CD4-positive, CD25-positive, alpha-beta regulatory T cell (primary cell): Measurements from ENCODE around the gene DQX1. TPM values are rescaled to one million over a fixed set of nuclear protein-coding genes. Genes with fewer than 3 reads are reported as not detected.
A peak's percentile ranks its signal among the peaks of the same experiment; 100 is the strongest.
"Not testable (repeated sequence)": the region's sequence is repeated elsewhere in the genome, so short reads cannot be mapped to it uniquely, and the experiment has no call there.

ENCODE experiments used
- ATAC-seq, 2 donors: fragments of 150-1000 bp; cut with Tn5 transposase; one replicate each; pipeline ENCODE4 v1.10.0; 2021; ENCODE audit warnings: low read depth in 2 of 2, moderate number of reproducible peaks in 2 of 2, moderate library complexity in 1 of 2
- DNase-seq, 3 donors: peaks; one replicate each; pipeline versions ENCODE4 v3.0.0 to v3.0.0-alpha.2; 2012 to 2022; ENCODE audit warnings: mixed read lengths in 1 of 3
- H3K27ac ChIP-seq: one replicate; pipeline ENCODE4 v1.7.0; 2013; ENCODE audit warnings: mild to moderate bottlenecking, low read length; ENCODE audit not compliant: insufficient read depth, poor library complexity, severe bottlenecking
- H3K27me3 ChIP-seq: one replicate; pipeline ENCODE4 v1.7.0; 2013; ENCODE audit warnings: low read length; ENCODE audit not compliant: control insufficient read depth, insufficient read depth
- H3K36me3 ChIP-seq: one replicate; pipeline ENCODE4 v1.7.0; 2013; ENCODE audit warnings: mild to moderate bottlenecking, low read length, moderate library complexity; ENCODE audit not compliant: control insufficient read depth, insufficient read depth
- H3K4me1 ChIP-seq: 2 replicates; pipeline ENCODE4 v1.7.0; 2013; ENCODE audit warnings: mild to moderate bottlenecking, low read length; ENCODE audit not compliant: insufficient read depth, control insufficient read depth, poor library complexity, severe bottlenecking
- H3K4me3 ChIP-seq: one replicate; pipeline ENCODE4 v1.7.0; 2013; ENCODE audit warnings: low read depth, mild to moderate bottlenecking, low read length, moderate library complexity
- H3K9me3 ChIP-seq, 2 experiments: 1 replicate in 1 of 2; 2 replicates in 1 of 2; pipeline ENCODE4 v1.7.0; 2013; ENCODE audit warnings: low read length in 2 of 2, mild to moderate bottlenecking in 1 of 2, moderate library complexity in 1 of 2; ENCODE audit not compliant: control insufficient read depth in 2 of 2
- H3K27ac Mint-ChIP-seq, 3 donors: one replicate each; pipeline ENCODE4 v1.8.0; 2020 to 2022; ENCODE audit warnings: mild to moderate bottlenecking in 3 of 3, mixed read lengths in 3 of 3, moderate library complexity in 2 of 3
- H3K27me3 Mint-ChIP-seq: one replicate; pipeline ENCODE4 v1.8.0; 2022; ENCODE audit warnings: mild to moderate bottlenecking, mixed read lengths
- H3K36me3 Mint-ChIP-seq: one replicate; pipeline ENCODE4 v1.8.0; 2020; ENCODE audit warnings: mixed read lengths
- H3K4me1 Mint-ChIP-seq, 4 donors: one replicate each; pipeline ENCODE4 v1.8.0; 2020 to 2022; ENCODE audit warnings: mixed read lengths in 4 of 4, mild to moderate bottlenecking in 1 of 4
- H3K4me3 Mint-ChIP-seq, 4 donors: one replicate each; pipeline ENCODE4 v1.8.0; 2020 to 2022; ENCODE audit warnings: mild to moderate bottlenecking in 4 of 4, mixed read lengths in 4 of 4, moderate library complexity in 3 of 4
- H3K9me3 Mint-ChIP-seq, 7 donors: one replicate each; pipeline ENCODE4 v1.8.0; 2020 to 2022; ENCODE audit warnings: mixed read lengths in 7 of 7, mild to moderate bottlenecking in 3 of 7, moderate library complexity in 2 of 7
- polyA plus RNA-seq, 4 donors: library from polyadenylated mRNA; unstranded; fragments of 300-500 nt; fragmentation: Illumina TruSeq; gene quantifications; one replicate each; pipeline ENCODE4 v1.2.3, GENCODE V29; 2021
- total RNA-seq: library from RNA; stranded (reverse); gene quantifications from one replicate; pipeline ENCODE4 v1.2.3, GENCODE V29; 2022

The DQX1 gene
- total and polyA plus RNA-seq, 5 donors from 2014 or later: 0.15 TPM; not detected in 4

- H3K27me3 Mint-ChIP-seq: no peaks in the 10 kb centered on the region
- H3K4me1 Mint-ChIP-seq: no peaks in the 10 kb centered on the region
- H3K4me3 Mint-ChIP-seq: no peak overlapping the region
- no peaks in the 10 kb centered on the region for H3K36me3 ChIP-seq
- peaks cover 0 to 2% (median 0%) of the 10 kb centered on the region in 7 donors for H3K9me3 Mint-ChIP-seq
- H3K27ac Mint-ChIP-seq: no peak overlapping the region
- no peaks in the 10 kb centered on the region for H3K9me3 ChIP-seq
- H3K27ac ChIP-seq: no peak overlapping the region
- H3K36me3 Mint-ChIP-seq: no peaks in the 10 kb centered on the region
- ATAC-seq (no peak), DNase-seq (no peak)
- H3K4me1 ChIP-seq: no peaks in the 10 kb centered on the region
- no peak overlapping the region for H3K4me3 ChIP-seq
- peaks cover 2% of the 10 kb centered on the region for H3K27me3 ChIP-seq
These were observed 41.9 kb upstream of the DQX1 start for GRCh38 chr2:74567881-74568280.

- peaks cover 3% of the 10 kb centered on the region for H3K36me3 Mint-ChIP-seq
- no peak overlapping the region for H3K4me3 Mint-ChIP-seq
- no peaks in the 10 kb centered on the region for H3K4me1 Mint-ChIP-seq
These were observed 40.7 kb upstream of the DQX1 start for GRCh38 chr2:74566754-74567085.

GRCh38 chr2:74566076-74566753 is 40.2 kb upstream of the DQX1 start:
- ATAC-seq (no peak), DNase-seq (no peak)
- Mint-ChIP-seq H3K9me3 (peaks cover 0 to 2% (median 0%) of the 10 kb centered on the region in 7 donors), H3K4me1 (no peaks in the 10 kb centered on the region), H3K4me3 (no peak overlapping the region), H3K27ac (no peak overlapping the region), H3K27me3 (no peaks in the 10 kb centered on the region), H3K36me3 (peaks cover 5% of the 10 kb centered on the region)
- Histone ChIP-seq H3K4me3 (no peak overlapping the region), H3K36me3 (no peaks in the 10 kb centered on the region), H3K27me3 (peaks cover 2% of the 10 kb centered on the region), H3K4me1 (no peaks in the 10 kb centered on the region), H3K9me3 (no peaks in the 10 kb centered on the region), H3K27ac (no peak overlapping the region)

More at GRCh38 chr2:74566754-74567085, 40.7 kb upstream of the DQX1 start:
- Histone ChIP-seq H3K4me1 (no peaks in the 10 kb centered on the region), H3K27ac (no peak overlapping the region), H3K4me3 (no peak overlapping the region), H3K9me3 (no peaks in the 10 kb centered on the region), H3K27me3 (peaks cover 2% of the 10 kb centered on the region), H3K36me3 (no peaks in the 10 kb centered on the region)
- no peak overlapping the region for H3K27ac Mint-ChIP-seq
- DNase-seq (no peak), ATAC-seq (no peak)
- peaks cover 0 to 2% (median 0%) of the 10 kb centered on the region in 7 donors for H3K9me3 Mint-ChIP-seq
- no peaks in the 10 kb centered on the region for H3K27me3 Mint-ChIP-seq

- H3K27me3 ChIP-seq: peaks cover 2% of the 10 kb centered on the region
- H3K4me3 ChIP-seq: no peak overlapping the region
- Mint-ChIP-seq H3K36me3 (peaks cover 5% of the 10 kb centered on the region), H3K27ac (peak overlapping the region in 1 of 3 donors; percentile 54), H3K9me3 (peaks cover 0 to 2% (median 0%) of the 10 kb centered on the region in 7 donors), H3K4me3 (no peak overlapping the region), H3K4me1 (peaks cover 0 to 4% (median 0%) of the 10 kb centered on the region in 4 donors), H3K27me3 (no peaks in the 10 kb centered on the region)
- ATAC-seq (no peak), DNase-seq (no peak)
- H3K27ac ChIP-seq: no peak overlapping the region
- no peaks in the 10 kb centered on the region for H3K36me3 ChIP-seq
- H3K9me3 ChIP-seq: no peaks in the 10 kb centered on the region
- no peaks in the 10 kb centered on the region for H3K4me1 ChIP-seq
These were observed 38.2 kb upstream of the DQX1 start for GRCh38 chr2:74564222-74564621.

- Histone ChIP-seq H3K4me3 (no peak overlapping the region), H3K4me1 (no peaks in the 10 kb centered on the region), H3K9me3 (no peaks in the 10 kb centered on the region), H3K36me3 (no peaks in the 10 kb centered on the region), H3K27ac (no peak overlapping the region), H3K27me3 (peaks cover 2% of the 10 kb centered on the region)
- peak overlapping the region in 1 of 3 donors; percentile 66 for H3K27ac Mint-ChIP-seq
- peaks cover 0 to 9% (median 0%) of the 10 kb centered on the region in 4 donors for H3K4me1 Mint-ChIP-seq
- H3K4me3 Mint-ChIP-seq: peak overlapping the region in 1 of 4 donors; percentile 63
- peaks cover 5% of the 10 kb centered on the region for H3K36me3 Mint-ChIP-seq
- H3K9me3 Mint-ChIP-seq: peaks cover 0 to 1% (median 0%) of the 10 kb centered on the region in 7 donors
- ATAC-seq (no peak), DNase-seq (no peak)
- no peaks in the 10 kb centered on the region for H3K27me3 Mint-ChIP-seq
These were observed 36.2 kb upstream of the DQX1 start for GRCh38 chr2:74562126-74562775.

DNA sequence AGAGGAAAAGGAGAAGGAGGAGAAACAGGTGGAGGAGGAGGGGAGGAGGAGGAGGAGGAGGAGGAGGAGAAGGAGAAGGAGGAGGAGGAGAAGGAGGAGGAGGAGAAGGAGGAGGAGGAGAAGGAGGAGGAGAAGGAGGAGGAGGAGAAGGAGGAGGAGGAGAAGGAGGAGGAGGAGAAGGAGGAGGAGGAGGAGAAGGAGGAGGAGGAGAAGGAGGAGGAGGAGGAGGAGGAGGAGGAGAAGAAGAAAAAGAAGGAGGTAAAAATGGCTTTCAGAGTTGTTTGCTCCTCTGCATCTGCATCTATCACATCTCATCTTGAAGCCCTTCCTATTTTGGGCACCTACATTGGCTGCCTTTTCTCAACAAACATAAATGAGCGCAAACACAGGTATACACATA is 35.0 kb upstream of the DQX1 start:
- not testable (repeated sequence) for DNase-seq, H3K27me3 ChIP-seq, H3K9me3 Mint-ChIP-seq, H3K27ac ChIP-seq, ATAC-seq, H3K36me3 Mint-ChIP-seq, H3K36me3 ChIP-seq, H3K27me3 Mint-ChIP-seq, H3K4me1 ChIP-seq, H3K4me3 ChIP-seq, H3K9me3 ChIP-seq
- Mint-ChIP-seq H3K4me3 (peak overlapping the region in 1 of 4 donors; percentile 51), H3K27ac (peak overlapping the region in 1 of 3 donors; percentile 6), H3K4me1 (peaks cover 0 to 15% (median 5%) of the 10 kb centered on the region in 4 donors)

DNA sequence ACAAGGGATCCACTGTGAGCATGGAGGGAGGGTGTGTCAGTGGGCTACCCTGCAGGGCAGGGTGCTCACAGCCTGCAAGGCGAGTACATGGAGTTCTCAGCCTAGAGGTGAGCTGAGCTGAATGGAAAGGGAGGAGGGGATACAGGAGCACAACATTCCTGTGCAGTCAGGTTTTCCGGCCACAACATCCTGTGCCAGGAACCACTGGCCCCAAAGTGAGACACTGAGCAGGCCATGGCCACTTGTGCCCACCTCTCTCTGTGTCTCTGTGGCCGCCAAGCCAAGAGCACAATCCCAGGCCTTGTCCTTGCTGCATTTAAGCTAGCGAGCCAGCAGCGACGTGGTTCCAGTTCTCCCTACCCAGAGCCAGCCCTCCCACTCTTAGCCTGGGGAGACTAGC is 34.6 kb upstream of the DQX1 start:
- Mint-ChIP-seq H3K27me3 (no peaks in the 10 kb centered on the region), H3K4me1 (peaks cover 0 to 15% (median 7%) of the 10 kb centered on the region in 4 donors), H3K27ac (peak overlapping the region in 1 of 3 donors; percentile 69), H3K36me3 (peaks cover 5% of the 10 kb centered on the region), H3K4me3 (no peak overlapping the region), H3K9me3 (no peaks in the 10 kb centered on the region)
- Histone ChIP-seq H3K27ac (no peak overlapping the region), H3K27me3 (peaks cover 2% of the 10 kb centered on the region), H3K36me3 (peaks cover 6% of the 10 kb centered on the region), H3K9me3 (no peaks in the 10 kb centered on the region), H3K4me1 (peaks cover 12% of the 10 kb centered on the region), H3K4me3 (no peak overlapping the region)
- no peak for DNase-seq
- ATAC-seq: no peak

- DNase-seq (no peak), ATAC-seq (no peak)
- peaks cover 0 to 20% (median 8%) of the 10 kb centered on the region in 4 donors for H3K4me1 Mint-ChIP-seq
- Histone ChIP-seq H3K4me3 (no peak overlapping the region), H3K27ac (no peak overlapping the region), H3K4me1 (peaks cover 19% of the 10 kb centered on the region), H3K36me3 (peaks cover 6% of the 10 kb centered on the region), H3K27me3 (peaks cover 2% of the 10 kb centered on the region), H3K9me3 (no peaks in the 10 kb centered on the region)
- no peak overlapping the region for H3K27ac Mint-ChIP-seq
- peaks cover 5% of the 10 kb centered on the region for H3K36me3 Mint-ChIP-seq
- no peaks in the 10 kb centered on the region for H3K27me3 Mint-ChIP-seq
- H3K9me3 Mint-ChIP-seq: no peaks in the 10 kb centered on the region
- H3K4me3 Mint-ChIP-seq: no peak overlapping the region
These were observed 33.9 kb upstream of the DQX1 start for GRCh38 chr2:74559912-74560311.
